Cortex of kidney (tissue), 1 donor: Measurements from ENCODE around the gene TNFRSF14.
"Not testable (repeated sequence)": the region's sequence is repeated elsewhere in the genome, so short reads cannot be mapped to it uniquely, and the experiment has no call there.

Experiments used
- DNase-seq: peaks from one replicate; lab custom pipeline; 2025; lab: John Stamatoyannopoulos, UW

TNFRSF14 gene

GRCh38 chr1:2554621-2555387, 1.4 kb upstream of the TNFRSF14 start:
- no peak for DNase-seq

- no peak for DNase-seq
These were observed 416 bp upstream of the TNFRSF14 start for GRCh38 chr1:2555634-2556276.

DNA sequence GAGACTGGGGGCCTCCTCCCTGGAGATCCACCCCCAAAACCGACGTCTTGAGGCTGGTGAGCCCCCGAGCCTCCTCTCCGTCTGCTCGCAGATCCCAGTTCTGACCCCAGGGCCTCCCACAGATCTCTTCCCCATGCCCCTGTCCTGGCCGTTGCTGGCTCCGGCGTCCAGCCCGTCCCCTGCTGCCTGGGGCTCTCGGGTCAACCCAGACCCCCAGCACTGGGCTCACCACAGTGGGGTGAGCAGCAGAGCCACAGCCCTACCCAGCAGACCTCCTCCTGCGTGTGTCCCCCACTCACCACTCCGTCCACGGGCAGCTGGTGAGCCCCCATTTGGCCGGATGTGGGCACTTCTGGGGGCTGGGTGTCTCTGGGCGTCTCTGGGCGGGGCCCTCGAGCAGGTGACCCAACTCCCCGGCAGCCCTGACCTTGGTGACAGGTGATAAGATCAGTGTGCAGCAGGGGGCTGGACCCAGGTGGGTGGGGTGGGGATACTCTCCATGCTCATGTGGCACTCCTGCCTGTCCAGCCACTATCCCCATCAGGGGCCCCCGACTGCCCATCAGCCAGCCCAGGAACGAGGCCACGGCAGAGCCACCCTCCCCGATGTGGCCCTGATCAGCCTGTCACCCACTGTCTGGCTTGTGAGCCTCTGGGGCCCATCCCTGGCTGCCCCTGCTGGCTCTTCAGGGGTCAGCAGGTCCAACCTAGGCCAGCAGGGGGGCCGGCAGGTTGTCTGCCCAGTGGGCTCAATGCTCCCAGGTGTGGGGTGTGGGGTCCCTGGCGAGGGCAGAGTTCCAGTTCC, 709 bp downstream of the TNFRSF14 start:
- DNase-seq, result no peak

- no peak for DNase-seq
These were observed 1.6 kb downstream of the TNFRSF14 start for GRCh38 chr1:2557482-2558400.

DNA sequence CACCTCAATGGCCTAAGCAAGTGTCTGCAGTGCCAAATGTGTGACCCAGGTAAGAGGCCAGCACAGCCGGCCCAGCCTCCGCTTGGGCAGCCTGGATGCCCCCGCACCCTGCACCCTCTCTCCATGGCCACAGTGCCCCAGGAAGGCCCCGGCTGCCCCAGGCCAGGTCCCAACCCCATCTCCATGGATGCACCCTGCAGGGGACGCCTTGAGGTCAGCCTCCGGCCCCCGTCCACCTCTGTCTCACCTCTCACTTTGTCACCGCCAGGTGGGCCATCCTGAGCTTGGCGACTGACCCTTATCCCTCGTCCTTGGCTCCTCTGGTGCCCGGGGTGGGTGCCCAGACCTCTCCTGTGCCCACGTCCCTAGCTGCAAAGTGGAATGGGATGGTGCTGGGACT, 2.2 kb downstream of the TNFRSF14 start:
- DNase-seq, result no peak

DNA sequence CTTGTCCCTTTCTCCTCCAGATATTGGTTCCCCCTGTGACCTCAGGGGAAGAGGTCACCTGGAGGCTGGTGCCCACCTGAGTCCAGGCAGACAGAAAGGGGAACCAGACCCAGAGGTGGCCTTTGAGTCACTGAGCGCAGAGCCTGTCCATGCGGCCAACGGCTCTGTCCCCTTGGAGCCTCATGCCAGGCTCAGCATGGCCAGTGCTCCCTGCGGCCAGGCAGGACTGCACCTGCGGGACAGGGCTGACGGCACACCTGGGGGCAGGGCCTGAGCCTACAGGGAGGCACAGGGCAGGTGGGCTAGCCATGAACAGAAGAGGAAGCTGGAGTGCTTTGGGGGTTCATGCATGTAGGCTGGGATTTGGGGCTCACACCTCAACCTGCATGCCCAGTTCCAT, 2.7 kb downstream of the TNFRSF14 start:
- DNase-seq, result no peak

DNA sequence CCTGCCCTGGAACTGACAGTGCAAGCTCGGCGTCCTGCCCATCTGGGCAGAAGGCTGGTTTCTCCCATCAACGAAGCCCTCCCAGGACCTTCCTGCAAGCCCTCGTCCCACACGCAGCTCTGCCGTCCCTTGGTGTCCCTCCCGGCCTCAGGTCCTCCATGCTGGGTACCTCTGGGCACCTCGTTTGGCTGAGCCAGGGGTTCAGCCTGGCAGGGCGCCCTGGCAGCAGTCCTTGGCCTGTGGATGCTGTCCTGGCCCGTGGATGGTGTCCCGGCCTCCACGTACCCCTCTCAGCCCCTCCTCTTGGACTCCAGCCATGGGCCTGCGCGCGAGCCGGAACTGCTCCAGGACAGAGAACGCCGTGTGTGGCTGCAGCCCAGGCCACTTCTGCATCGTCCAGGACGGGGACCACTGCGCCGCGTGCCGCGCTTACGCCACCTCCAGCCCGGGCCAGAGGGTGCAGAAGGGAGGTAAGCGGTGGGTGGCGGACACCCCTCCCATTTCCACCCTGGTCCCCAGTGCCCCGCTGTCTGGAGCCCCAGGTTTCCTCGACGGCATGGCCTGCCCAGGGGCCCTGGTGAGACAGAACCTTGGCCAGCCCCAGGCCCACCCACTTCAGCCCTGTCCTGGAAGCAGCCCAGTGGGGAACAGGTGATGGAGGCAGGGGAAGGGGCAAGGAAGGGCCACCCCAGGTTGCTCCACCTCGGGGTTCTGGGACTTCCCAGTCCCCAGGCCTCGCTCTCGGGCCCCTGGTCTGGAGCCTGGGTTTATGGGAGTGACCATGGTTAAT, 3.5 kb downstream of the TNFRSF14 start:
- DNase-seq, result no peak

DNA sequence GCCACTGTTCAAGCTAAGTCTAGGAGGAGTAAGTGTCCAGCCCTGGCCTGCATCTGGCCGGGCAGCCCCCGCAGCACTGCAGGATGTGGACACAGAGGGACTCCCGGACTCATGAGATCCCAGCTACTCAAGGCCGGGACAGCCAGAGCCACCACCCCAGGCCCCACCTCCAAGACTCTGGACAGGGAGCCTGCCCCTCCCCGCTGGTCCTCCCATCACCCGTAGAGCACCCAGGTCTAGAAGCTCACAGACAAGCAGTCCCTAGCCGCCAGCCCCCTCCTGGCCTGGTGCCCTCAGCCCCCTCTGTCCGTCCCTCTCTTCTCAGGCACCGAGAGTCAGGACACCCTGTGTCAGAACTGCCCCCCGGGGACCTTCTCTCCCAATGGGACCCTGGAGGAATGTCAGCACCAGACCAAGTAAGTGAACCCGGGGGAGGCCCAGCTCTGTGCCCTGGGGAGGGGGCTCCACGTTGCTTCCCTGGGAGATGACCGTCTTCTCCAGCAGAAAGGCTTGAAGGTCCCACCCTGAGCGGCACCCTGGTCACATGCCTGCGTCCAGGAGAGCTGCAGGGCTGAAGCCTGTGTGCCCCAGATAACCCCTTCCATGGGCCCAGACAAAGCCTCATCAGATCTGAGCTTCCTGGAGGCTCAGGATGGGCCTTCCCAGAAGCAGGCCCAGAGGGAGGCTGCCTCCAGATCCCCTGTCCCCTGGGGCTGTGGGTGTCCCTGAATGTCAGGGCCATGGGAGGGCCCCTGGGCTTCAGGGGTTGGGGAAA, 4.3 kb downstream of the TNFRSF14 start:
- DNase-seq, result no peak

DNA sequence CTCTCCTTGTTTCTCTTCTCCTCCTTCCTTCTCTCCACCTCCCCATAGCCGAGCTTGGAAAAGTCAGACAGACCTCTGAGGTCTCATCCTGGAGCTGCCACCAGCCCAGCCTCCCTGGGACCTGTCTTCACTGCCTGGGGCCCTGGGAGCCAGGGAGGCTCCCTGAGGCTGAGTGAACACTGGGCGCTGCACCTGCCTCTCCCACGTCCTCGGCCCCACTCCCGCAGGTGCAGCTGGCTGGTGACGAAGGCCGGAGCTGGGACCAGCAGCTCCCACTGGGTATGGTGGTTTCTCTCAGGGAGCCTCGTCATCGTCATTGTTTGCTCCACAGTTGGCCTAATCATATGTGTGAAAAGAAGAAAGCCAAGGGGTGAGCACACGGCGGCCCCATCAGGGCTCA, 5.3 kb downstream of the TNFRSF14 start:
- no peak for DNase-seq

DNA sequence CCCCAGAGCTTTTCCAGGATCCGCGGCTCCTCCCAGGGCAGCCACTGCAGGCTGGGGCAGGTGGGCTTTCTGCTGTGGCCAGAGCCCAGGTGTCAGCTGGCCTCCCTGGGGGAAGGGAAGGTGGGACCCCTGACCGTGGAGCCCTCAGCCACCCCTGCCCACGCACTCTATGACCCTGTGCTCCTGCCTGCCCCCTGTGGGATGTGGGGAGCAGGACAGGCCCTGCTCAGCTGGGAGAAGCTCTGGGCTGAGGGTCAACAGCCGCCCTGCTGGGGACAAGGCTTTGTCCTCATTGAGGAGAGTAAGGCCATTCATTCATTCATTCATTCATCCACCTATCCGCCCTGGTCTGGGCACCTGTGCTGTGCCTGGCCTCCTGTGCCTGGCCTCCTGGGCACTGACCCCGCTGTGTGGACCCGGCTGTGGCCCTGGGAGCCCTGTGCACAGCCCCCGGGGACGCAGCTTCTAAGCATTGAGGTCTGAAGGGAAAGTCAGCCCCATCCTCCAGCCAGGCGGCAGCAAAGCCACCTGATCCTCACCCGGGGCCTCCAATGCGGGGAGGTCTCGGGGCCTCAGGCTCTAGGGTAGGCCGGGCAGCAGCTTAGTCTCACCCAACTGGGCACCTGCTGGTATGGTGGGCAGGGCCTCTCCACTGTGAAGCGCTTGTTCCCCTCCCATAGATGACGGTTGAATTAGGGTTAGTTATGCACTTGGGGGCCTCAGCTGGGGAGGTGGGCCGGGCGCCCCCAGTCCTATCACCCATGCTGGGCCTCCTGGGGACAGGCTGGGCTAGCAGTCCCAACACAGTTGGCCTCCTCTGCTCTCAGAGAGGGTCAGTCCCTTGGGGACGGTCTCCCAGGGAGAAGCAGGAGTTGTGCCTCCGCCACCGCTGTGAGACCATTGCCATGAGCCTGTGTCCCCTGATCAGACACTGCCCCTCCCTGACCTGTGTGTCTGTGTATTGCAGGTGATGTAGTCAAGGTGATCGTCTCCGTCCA, 6.0 kb downstream of the TNFRSF14 start:
- DNase-seq, result no peak

DNA sequence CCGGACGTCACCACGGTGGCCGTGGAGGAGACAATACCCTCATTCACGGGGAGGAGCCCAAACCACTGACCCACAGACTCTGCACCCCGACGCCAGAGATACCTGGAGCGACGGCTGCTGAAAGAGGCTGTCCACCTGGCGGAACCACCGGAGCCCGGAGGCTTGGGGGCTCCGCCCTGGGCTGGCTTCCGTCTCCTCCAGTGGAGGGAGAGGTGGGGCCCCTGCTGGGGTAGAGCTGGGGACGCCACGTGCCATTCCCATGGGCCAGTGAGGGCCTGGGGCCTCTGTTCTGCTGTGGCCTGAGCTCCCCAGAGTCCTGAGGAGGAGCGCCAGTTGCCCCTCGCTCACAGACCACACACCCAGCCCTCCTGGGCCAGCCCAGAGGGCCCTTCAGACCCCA, 7.0 kb downstream of the TNFRSF14 start:
- no peak for DNase-seq

GRCh38 chr1:2564006-2564814, 8.0 kb downstream of the TNFRSF14 start:
- no peak for DNase-seq

GRCh38 chr1:2564815-2565374, 8.7 kb downstream of the TNFRSF14 start:
- DNase-seq, result no peak

GRCh38 chr1:2566101-2567045, 10.2 kb downstream of the TNFRSF14 start:
- DNase-seq, result no peak

GRCh38 chr1:2567083-2567679, 11.0 kb downstream of the TNFRSF14 start:
- DNase-seq, result no peak

DNA sequence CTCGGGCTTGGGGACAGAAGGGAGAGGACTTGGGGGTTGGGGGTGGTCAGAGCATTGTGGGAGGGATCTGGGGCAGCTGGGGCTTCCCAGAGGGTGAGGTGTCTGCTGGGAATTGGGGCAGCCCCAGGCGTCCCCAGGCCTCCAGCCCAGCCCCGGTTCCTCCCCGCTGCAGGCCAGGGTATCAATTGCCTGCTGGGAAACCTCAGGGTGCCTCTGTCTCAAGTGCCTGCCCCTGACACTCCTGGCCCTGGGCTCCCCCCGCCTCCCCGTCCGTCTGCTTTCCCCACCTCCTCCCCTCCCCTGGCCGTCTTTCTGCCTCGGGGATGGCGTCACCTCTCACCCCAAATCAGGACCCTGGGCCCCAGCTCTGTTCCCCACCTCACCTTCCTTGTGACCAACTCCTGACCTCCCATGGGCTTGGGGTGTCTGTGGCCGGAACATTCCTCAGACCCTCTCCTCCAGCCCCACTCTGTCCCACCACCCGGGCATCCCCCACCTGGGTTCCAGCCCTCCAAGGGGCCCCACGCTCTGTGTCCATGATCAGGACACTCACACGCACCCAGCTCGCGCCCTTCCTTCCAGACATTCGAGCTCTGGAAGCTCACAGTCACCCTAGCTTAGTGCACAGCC, 12.1 kb downstream of the TNFRSF14 start:
- not testable (repeated sequence) for DNase-seq
